Spleen (tissue), 11 donors: ENCODE results near the gene HSPA4. TPM values are rescaled to one million over a fixed set of nuclear protein-coding genes. Genes with fewer than 3 reads are reported as not detected.

Source experiments
- DNase-seq: peaks from one replicate; pipeline ENCODE4 v3.0.0-alpha.2; 2020
- H3K27ac ChIP-seq, 8 donors: fragments of 200-600 bp; sonication (generic) in 7 of 8; 1 replicate in 4 of 8; 2 replicates in 4 of 8; pipeline versions ENCODE4 v1.5.0 to v1.8.0; 2016 to 2021; ENCODE audit warnings: inconsistent platforms in 4 of 8, mild to moderate bottlenecking in 4 of 8, moderate library complexity in 1 of 8
- H3K27me3 ChIP-seq, 7 donors: fragments of 200-600 bp; sonication (generic) in 6 of 7; replicated peaks in 1 of 7; 1 replicate in 4 of 7; 2 replicates in 3 of 7; pipeline versions ENCODE4 v1.5.0 to v1.8.0; 2016 to 2021; ENCODE audit warnings: inconsistent platforms in 3 of 7, mild to moderate bottlenecking in 1 of 7
- H3K36me3 ChIP-seq, 6 donors: fragments of 200-600 bp; sonication (generic) in 5 of 6; 1 replicate in 4 of 6; 2 replicates in 2 of 6; pipeline versions ENCODE4 v1.5.0 to v1.8.0; 2016 to 2021; ENCODE audit warnings: inconsistent platforms in 2 of 6
- H3K4me1 ChIP-seq, 6 donors: fragments of 200-600 bp; sonication (generic) in 5 of 6; 1 replicate in 3 of 6; 2 replicates in 3 of 6; pipeline versions ENCODE4 v1.5.0 to v1.8.0; 2016 to 2021; ENCODE audit warnings: inconsistent platforms in 3 of 6
- H3K4me3 ChIP-seq, 8 donors: fragments of 200-600 bp; sonication (generic) in 7 of 8; 1 replicate in 4 of 8; 2 replicates in 4 of 8; pipeline versions ENCODE4 v1.5.0 to v1.8.0; 2016 to 2021; ENCODE audit warnings: inconsistent platforms in 4 of 8, mild to moderate bottlenecking in 4 of 8, moderate library complexity in 2 of 8
- H3K9me3 ChIP-seq, 8 donors: fragments of 200-600 bp; sonication (generic) in 7 of 8; 1 replicate in 4 of 8; 2 replicates in 4 of 8; pipeline versions ENCODE4 v1.5.0 to v1.8.0; 2016 to 2021; ENCODE audit warnings: inconsistent platforms in 4 of 8
- CTCF ChIP-seq, 11 experiments: fragments of 200-600 bp in 7 of 11; fragments of 450-650 bp in 4 of 11; sonication (generic) in 4 of 11; IDR thresholded peaks in 8 of 11; conservative IDR thresholded peaks in 3 of 11; 1 replicate in 7 of 11; 2 replicates in 4 of 11; pipeline versions ENCODE4 v1.4.0 to v1.8.0; 2016 to 2021; ENCODE audit warnings: antibody characterized with exemption in 11 of 11, inconsistent platforms in 4 of 11, mild to moderate bottlenecking in 1 of 11
- POLR2A ChIP-seq, 3 donors: fragments of 450-650 bp; IDR thresholded peaks; one replicate each; pipeline ENCODE4 v1.5.1; 2017; ENCODE audit warnings: antibody characterized with exemption in 3 of 3, mild to moderate bottlenecking in 1 of 3
- POLR2AphosphoS5 ChIP-seq, 3 donors: sonication (generic); formaldehyde crosslinking; IDR thresholded peaks; one replicate each; pipeline ENCODE4 v1.5.1; 2017; ENCODE audit warnings: antibody characterized with exemption in 3 of 3
- WGBS, 5 donors: extraction: QIAGEN DNeasy Blood & Tissue Kit in 3 of 5; methylation state at CpG; one replicate each; pipeline versions ENCODE4 v1.1.5 to v1.1.7; 2013 to 2018; 5-methylcytosine and 5-hydroxymethylcytosine counted together
- intact Hi-C: fragments of 100-400 bp; cut with DNase I; formaldehyde crosslinking; loops from one replicate; pipeline ENCODE4 v1.15.0; 2023; ENCODE audit warnings: low total_unique reads
- polyA plus RNA-seq, 3 donors: library from polyadenylated mRNA; stranded (reverse); fragments of 200-250 nt; gene quantifications; one replicate each; pipeline ENCODE4 v1.2.1, GENCODE V29; 2013
- total RNA-seq, 7 donors: library from RNA; depleted of rRNA in 3 of 7; stranded (reverse); fragments of >200 nt in 3 of 7; fragmentation: NEBNext Ultra II Directional in 4 of 7; extraction: Animal tissue kit (Norgen Biotek cat#: 25700) in 4 of 7; gene quantifications; one replicate each; pipeline versions ENCODE4 v1.1.0 to v1.2.1, GENCODE V29; 2016 to 2021
- donor health status: healthy with polysubstance abuse.
- donor health status: DM: no; HTN: no; CAD: no; lungs with moderate emphysema.
- donor health status: DM: no; HTN: no; CAD: no.
- donor health status: Bipolar disorder and iron deficiency.
- donor health status: healthy.
- donor health status: DM: no; HTN: no; CAD: no.
- donor health status: DM: yes; HTN: yes; CAD: no.

Gene HSPA4
- total and polyA plus RNA-seq, 10 donors = 38.0 to 74.6 (median 60.0) TPM

- Histone ChIP-seq H3K9me3 (no peaks in the 10 kb centered on the region), H3K36me3 (no peaks in the 10 kb centered on the region), H3K27ac (no peak overlapping the region), H3K4me3 (no peak overlapping the region), H3K4me1 (no peaks in the 10 kb centered on the region), H3K27me3 (no peaks in the 10 kb centered on the region)
- WGBS, 5 donors = 90 to 95% (median 93%) methylated on average over 9 of the region's 9 CpGs
- intact Hi-C loops = no loop called here
- no peak for DNase-seq
- no peak for TF ChIP-seq CTCF (IDR thresholded peaks at IDR 0.05 in 8 of 11, conservative IDR thresholded peaks at IDR 0.05 in 3 of 11)
- no peak for TF ChIP-seq POLR2A (IDR thresholded peaks at IDR 0.05)
- TF ChIP-seq POLR2AphosphoS5 (IDR thresholded peaks at IDR 0.05) = no peak
Measured at GRCh38 chr5:133117912-133118445, 66.2 kb downstream of the HSPA4 start.

GRCh38 chr5:133118741-133119140 lies 66.9 kb downstream of the HSPA4 start:
- Histone ChIP-seq H3K36me3 (no peaks in the 10 kb centered on the region), H3K4me3 (no peak overlapping the region), H3K27ac (no peak overlapping the region), H3K27me3 (no peaks in the 10 kb centered on the region), H3K9me3 (no peaks in the 10 kb centered on the region), H3K4me1 (no peaks in the 10 kb centered on the region)
- 71 to 88% (median 82%) methylated on average over 2 to 4 of the region's 4 CpGs for WGBS, 5 donors
- intact Hi-C loops = no loop called here
- no peak for DNase-seq
- TF ChIP-seq POLR2A (IDR thresholded peaks at IDR 0.05) (no peak), POLR2AphosphoS5 (IDR thresholded peaks at IDR 0.05) (no peak), CTCF (IDR thresholded peaks at IDR 0.05 in 8 of 11, conservative IDR thresholded peaks at IDR 0.05 in 3 of 11) (no peak)

DNA sequence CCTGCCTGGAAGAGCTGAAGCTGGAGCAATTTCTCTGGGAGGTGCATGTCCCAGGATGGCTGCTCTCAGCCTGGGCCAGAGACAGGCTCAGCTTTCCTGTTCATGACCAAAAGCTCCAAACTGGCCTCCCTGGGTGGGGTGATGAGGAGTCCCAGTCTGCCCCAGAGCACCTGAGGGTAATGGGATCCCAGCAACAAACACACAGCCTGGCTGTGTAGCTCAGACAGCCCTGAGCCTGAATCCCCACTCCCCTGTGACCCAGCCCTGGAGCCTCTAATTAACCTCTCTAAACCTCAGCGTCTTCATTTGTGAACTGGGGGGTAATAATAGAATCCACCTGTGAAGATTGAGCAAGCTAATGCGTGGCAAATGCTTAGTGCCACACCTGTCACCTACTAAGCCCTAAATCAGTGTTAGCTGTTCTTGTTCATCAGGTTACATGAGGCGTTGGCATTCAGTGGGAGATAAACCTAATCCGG lies 67.5 kb downstream of the HSPA4 start:
- no peaks in the 10 kb centered on the region for H3K4me1 ChIP-seq
- 84 to 91% (median 86%) methylated on average over 4 of the region's 4 CpGs for WGBS, 5 donors
- H3K9me3 ChIP-seq = no peaks in the 10 kb centered on the region
- H3K36me3 ChIP-seq = no peaks in the 10 kb centered on the region
- no peak for DNase-seq
- TF ChIP-seq POLR2AphosphoS5 (IDR thresholded peaks at IDR 0.05) (no peak), CTCF (IDR thresholded peaks at IDR 0.05 in 8 of 11, conservative IDR thresholded peaks at IDR 0.05 in 3 of 11) (no peak), POLR2A (IDR thresholded peaks at IDR 0.05) (no peak)
- H3K27me3 ChIP-seq = no peaks in the 10 kb centered on the region
- no peak overlapping the region for H3K27ac ChIP-seq
- H3K4me3 ChIP-seq = no peak overlapping the region
- intact Hi-C loops = no loop called here

- 74 to 93% (median 80%) methylated on average over 3 to 7 of the region's 7 CpGs for WGBS, 5 donors
- intact Hi-C loops = no loop called here
Measured at GRCh38 chr5:133120156-133120750, 68.4 kb downstream of the HSPA4 start.

More at GRCh38 chr5:133120156-133120750, 68.4 kb downstream of the HSPA4 start:
- no peaks in the 10 kb centered on the region for H3K9me3 ChIP-seq
- no peak overlapping the region for H3K27ac ChIP-seq
- no peak overlapping the region for H3K4me3 ChIP-seq
- no peaks in the 10 kb centered on the region for H3K27me3 ChIP-seq
- H3K36me3 ChIP-seq = no peaks in the 10 kb centered on the region
- DNase-seq = no peak
- TF ChIP-seq CTCF (IDR thresholded peaks at IDR 0.05 in 8 of 11, conservative IDR thresholded peaks at IDR 0.05 in 3 of 11) (no peak), POLR2A (IDR thresholded peaks at IDR 0.05) (no peak), POLR2AphosphoS5 (IDR thresholded peaks at IDR 0.05) (no peak)
- H3K4me1 ChIP-seq = no peaks in the 10 kb centered on the region
